Common myeloid progenitor, CD34-positive (primary cell): ENCODE data around the gene NPHP4.

Experiments
- CTCF ChIA-PET: fragments of 350-600 bp; sonication (Branson Sonifier 250); formaldehyde crosslinking; loops from one replicate; lab custom pipeline; 2021; ENCODE audit warnings: antibody characterized with exemption; lab: Charles Lee
- POLR2A ChIA-PET: fragments of 350-600 bp; sonication (Branson Sonifier 250); formaldehyde crosslinking; loops from one replicate; lab custom pipeline; 2021; ENCODE audit warnings: antibody characterized with exemption; lab: Charles Lee
- DNase-seq, 3 donors: peaks; one replicate each; pipeline versions ENCODE4 v3.0.0 to v3.0.0-alpha.2; 2013
- H3K27ac ChIP-seq, 2 experiments: 1 replicate in 1 of 2; 2 replicates in 1 of 2; pipeline ENCODE4 v1.7.0; 2013; ENCODE audit warnings: inconsistent platforms in 2 of 2, low read length in 2 of 2, mild to moderate bottlenecking in 2 of 2, low read depth in 1 of 2, moderate library complexity in 1 of 2; ENCODE audit not compliant: severe bottlenecking in 2 of 2, insufficient read depth in 1 of 2, poor library complexity in 1 of 2
- H3K27me3 ChIP-seq, 5 experiments: replicated peaks in 2 of 5; 1 replicate in 3 of 5; 2 replicates in 2 of 5; pipeline versions ENCODE4 v1.6.1 to v1.7.0; 2013; ENCODE audit warnings: low read length in 4 of 5, mild to moderate bottlenecking in 2 of 5, moderate library complexity in 2 of 5, inconsistent platforms in 1 of 5; ENCODE audit not compliant: insufficient read depth in 5 of 5, control insufficient read depth in 4 of 5
- H3K36me3 ChIP-seq, 4 experiments: 1 replicate in 2 of 4; 2 replicates in 2 of 4; pipeline versions ENCODE4 v1.6.1 to v1.7.0; 2013; ENCODE audit warnings: low read length in 3 of 4, control low read depth in 1 of 4, mild to moderate bottlenecking in 1 of 4; ENCODE audit not compliant: control insufficient read depth in 4 of 4, insufficient read depth in 4 of 4
- H3K4me1 ChIP-seq, 4 experiments: 1 replicate in 3 of 4; 2 replicates in 1 of 4; pipeline versions ENCODE4 v1.6.1 to v1.7.1; 2013; ENCODE audit warnings: low read length in 3 of 4, mild to moderate bottlenecking in 3 of 4, control low read depth in 1 of 4, inconsistent platforms in 1 of 4, moderate library complexity in 1 of 4; ENCODE audit not compliant: control insufficient read depth in 4 of 4, insufficient read depth in 4 of 4; ENCODE audit errors: control extremely low read depth in 1 of 4
- H3K4me3 ChIP-seq, 7 experiments: 1 replicate in 4 of 7; 2 replicates in 3 of 7; pipeline versions ENCODE4 v1.5.1 to v1.7.0; 2013; ENCODE audit warnings: mild to moderate bottlenecking in 7 of 7, low read length in 6 of 7, moderate library complexity in 6 of 7, inconsistent platforms in 2 of 7, low read depth in 2 of 7, control low read depth in 1 of 7; ENCODE audit not compliant: insufficient read depth in 4 of 7, control insufficient read depth in 1 of 7; ENCODE audit errors: extremely low read depth in 1 of 7
- H3K9me3 ChIP-seq, 5 experiments: 1 replicate in 4 of 5; 2 replicates in 1 of 5; pipeline versions ENCODE4 v1.6.1 to v1.7.1; 2013; ENCODE audit warnings: low read length in 4 of 5, mild to moderate bottlenecking in 2 of 5, inconsistent platforms in 1 of 5, low read depth in 1 of 5, moderate library complexity in 1 of 5; ENCODE audit not compliant: control insufficient read depth in 4 of 5, insufficient read depth in 2 of 5; ENCODE audit errors: control extremely low read depth in 1 of 5
- WGBS: methylation state at CpG from one replicate; pipeline ENCODE4 v1.1.5; 2013; ENCODE audit not compliant: insufficient coverage; 5-methylcytosine and 5-hydroxymethylcytosine counted together

The NPHP4 gene

DNA sequence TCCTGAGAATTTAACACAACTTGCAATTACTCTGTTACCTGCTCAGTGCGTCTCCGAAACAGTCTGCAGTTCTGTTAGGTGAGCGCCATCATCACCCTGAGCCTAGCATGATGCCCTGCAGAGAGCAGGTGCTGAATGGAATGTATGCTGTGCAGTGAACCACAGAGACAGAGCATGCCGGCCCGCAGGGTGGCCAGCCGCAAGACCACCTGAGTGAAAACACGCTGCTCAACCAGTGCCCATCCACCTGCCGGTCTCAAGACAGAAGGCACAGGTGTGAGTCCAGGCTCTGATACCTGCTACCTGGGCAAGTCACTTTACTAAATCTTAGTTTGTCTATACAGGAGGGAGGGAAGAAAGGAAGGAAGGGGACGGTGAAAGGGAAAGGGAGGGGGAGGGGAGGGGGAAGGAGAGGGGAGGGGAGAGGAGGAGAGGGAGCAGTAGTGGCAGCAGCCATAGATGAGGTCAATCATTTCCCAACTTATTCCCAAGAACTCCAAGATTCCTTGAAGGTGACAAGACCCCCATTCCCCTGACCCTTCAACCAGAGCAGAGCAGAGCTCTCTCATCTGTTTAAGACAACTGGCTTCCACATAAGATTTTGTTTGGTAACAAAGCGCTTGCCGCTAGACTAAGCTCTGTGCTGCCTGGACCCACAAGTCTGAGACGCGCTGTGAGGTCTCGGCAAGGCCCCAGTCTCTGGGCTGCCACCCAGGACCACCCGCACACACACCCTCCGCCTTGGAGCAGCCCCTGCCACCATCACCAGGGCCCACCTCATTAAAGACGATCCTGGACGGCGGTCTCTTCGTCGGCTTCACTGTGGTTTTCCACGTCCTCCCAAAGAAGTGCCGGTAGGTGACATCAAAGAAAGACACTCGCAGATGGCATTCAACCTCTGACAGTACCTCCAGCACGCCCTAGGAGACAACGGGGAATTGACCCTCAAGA lies 14.5 kb downstream of the NPHP4 start:
- peaks cover 0 to 13% (median 5%) of the 10 kb centered on the region in 4 experiments for H3K4me1 ChIP-seq
- H3K36me3 ChIP-seq = peaks cover 0 to 9% (median 3%) of the 10 kb centered on the region in 4 experiments
- H3K4me3 ChIP-seq = no peak overlapping the region
- H3K27me3 ChIP-seq = no peaks in the 10 kb centered on the region
- H3K9me3 ChIP-seq = no peaks in the 10 kb centered on the region
- no peak overlapping the region for H3K27ac ChIP-seq
- 90% methylated on average over 25 of the region's 26 CpGs for WGBS
- ChIA-PET CTCF (interaction anchor here (1.3 to 3.4 kb wide), 2 partner anchors 464 to 468 kb away, joined by 4 to 19 read pairs; no protein-coding TSS in a partner anchor), POLR2A (no interaction called here)
- DNase-seq = peak in 2 of 3 donors; percentile 38 to 59

- Histone ChIP-seq H3K36me3 (peaks cover 0 to 9% (median 3%) of the 10 kb centered on the region in 4 experiments), H3K27ac (no peak overlapping the region), H3K9me3 (no peaks in the 10 kb centered on the region), H3K27me3 (no peaks in the 10 kb centered on the region), H3K4me3 (no peak overlapping the region), H3K4me1 (peaks cover 0 to 13% (median 5%) of the 10 kb centered on the region in 4 experiments)
- no peak for DNase-seq
- WGBS = 93% methylated on average over 22 of the region's 25 CpGs
- ChIA-PET POLR2A (no interaction called here), CTCF (interaction anchor here (0.8 to 3.4 kb wide), 4 partner anchors 17 to 467 kb away, joined by 3 to 19 read pairs (median 4); no protein-coding TSS in a partner anchor)
Measured at GRCh38 chr1:5976726-5977493, 15.3 kb downstream of the NPHP4 start.

DNA sequence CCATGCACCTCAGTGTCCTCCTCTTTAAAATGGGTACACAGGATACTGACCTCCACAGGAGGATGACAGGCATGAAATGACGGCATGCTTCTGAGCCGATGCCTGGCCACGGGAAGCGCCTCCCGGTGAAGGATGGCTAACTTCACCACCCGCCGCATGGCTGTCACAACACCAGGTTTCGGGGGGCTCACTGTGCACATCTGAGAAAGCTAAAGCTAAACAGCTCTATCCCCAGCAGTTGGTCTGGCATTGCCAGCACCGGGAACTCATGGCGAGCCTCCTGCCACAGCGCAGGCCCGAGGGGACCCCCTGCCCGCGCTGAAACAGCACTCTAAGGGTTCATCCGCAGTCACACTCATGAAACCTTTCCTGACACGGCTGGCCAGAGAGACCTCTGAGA lies 16.0 kb downstream of the NPHP4 start:
- H3K4me1 ChIP-seq = peaks cover 0 to 13% (median 5%) of the 10 kb centered on the region in 4 experiments
- POLR2A ChIA-PET = no interaction called here
- no peak overlapping the region for H3K4me3 ChIP-seq

GRCh38 chr1:5975133-5975880 lies 16.9 kb downstream of the NPHP4 start:
- Histone ChIP-seq H3K27ac (no peak overlapping the region), H3K4me3 (no peak overlapping the region), H3K4me1 (peaks cover 0 to 5% (median under 1%) of the 10 kb centered on the region in 4 experiments), H3K9me3 (no peaks in the 10 kb centered on the region), H3K27me3 (no peaks in the 10 kb centered on the region), H3K36me3 (peaks cover 0 to 9% (median 3%) of the 10 kb centered on the region in 4 experiments)
- 59% methylated on average over 12 of the region's 17 CpGs for WGBS
- CTCF ChIA-PET = interaction anchor here (0.6 to 3.4 kb wide), 7 partner anchors 53 to 465 kb away, joined by 3 to 19 read pairs (median 3); no protein-coding TSS in a partner anchor
- POLR2A ChIA-PET = no interaction called here
- peak; percentile 57 to 84 (median 81) for DNase-seq

More for the DNA sequence above, 16.0 kb downstream of the NPHP4 start:
- H3K36me3 ChIP-seq = peaks cover 0 to 9% (median 3%) of the 10 kb centered on the region in 4 experiments
- no peak for DNase-seq
- H3K9me3 ChIP-seq = no peaks in the 10 kb centered on the region
- CTCF ChIA-PET = interaction anchor here (0.8 to 3.4 kb wide), 4 partner anchors 16 to 466 kb away, joined by 3 to 19 read pairs (median 4); no protein-coding TSS in a partner anchor
- no peak overlapping the region for H3K27ac ChIP-seq
- 98% methylated on average over 16 of the region's 16 CpGs for WGBS
- no peaks in the 10 kb centered on the region for H3K27me3 ChIP-seq

DNA sequence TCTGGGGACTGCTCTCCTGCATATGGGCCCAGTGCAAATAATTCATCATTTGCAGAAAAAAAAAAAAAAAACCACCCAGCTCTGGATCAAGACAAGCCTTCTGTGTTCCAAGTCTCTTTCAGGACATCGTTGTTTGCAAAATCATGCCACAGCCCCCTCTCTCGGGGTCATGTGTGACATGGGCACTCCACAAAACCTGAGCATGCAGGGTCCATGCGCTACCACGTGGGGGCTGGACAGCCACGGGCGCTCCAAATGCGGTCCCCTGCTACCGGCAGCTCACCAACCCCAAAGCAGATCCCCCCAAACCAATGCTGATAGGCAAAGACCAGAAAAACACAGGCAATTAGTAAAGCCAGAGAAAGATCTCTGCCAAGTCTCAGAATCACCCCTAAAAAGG lies 17.6 kb downstream of the NPHP4 start:
- WGBS = 98% methylated on average over 8 of the region's 8 CpGs
- Histone ChIP-seq H3K36me3 (peaks cover 0 to 9% (median 3%) of the 10 kb centered on the region in 4 experiments), H3K4me3 (no peak overlapping the region), H3K4me1 (peaks cover 0 to 4% (median 0%) of the 10 kb centered on the region in 4 experiments), H3K27me3 (no peaks in the 10 kb centered on the region), H3K9me3 (no peaks in the 10 kb centered on the region), H3K27ac (no peak overlapping the region)
- POLR2A ChIA-PET = no interaction called here
- CTCF ChIA-PET = interaction anchor here (0.8 to 3.4 kb wide), 5 partner anchors 58 to 465 kb away, joined by 3 to 19 read pairs (median 3); no protein-coding TSS in a partner anchor
- DNase-seq = no peak

DNA sequence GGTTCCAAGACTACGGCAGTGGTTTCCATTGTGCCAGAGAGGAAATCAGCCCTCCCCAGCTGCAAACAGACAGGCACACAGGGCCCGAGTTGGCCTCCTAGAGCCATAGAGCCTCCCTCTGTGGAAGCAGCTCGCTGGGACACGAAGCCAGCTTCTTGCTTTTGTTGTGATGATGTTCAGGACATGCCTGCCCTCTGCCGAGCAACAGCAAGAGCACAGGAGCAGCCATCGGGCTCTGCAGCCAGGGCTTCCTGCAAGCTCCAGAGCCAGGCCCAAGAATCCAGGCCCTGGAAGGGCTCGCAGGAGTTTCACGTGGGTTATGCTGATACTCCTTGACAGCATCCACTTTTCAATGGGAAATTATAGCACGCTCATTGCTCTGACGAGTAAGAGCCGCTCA lies 18.5 kb downstream of the NPHP4 start:
- H3K27me3 ChIP-seq = no peaks in the 10 kb centered on the region
- no peak for DNase-seq
- H3K4me1 ChIP-seq = peaks cover 0 to 4% (median 0%) of the 10 kb centered on the region in 4 experiments
- WGBS = 88% methylated on average over 9 of the region's 11 CpGs
- H3K4me3 ChIP-seq = no peak overlapping the region
- no peaks in the 10 kb centered on the region for H3K9me3 ChIP-seq
- ChIA-PET CTCF (interaction anchor here (2.3 kb wide), 1 partner anchor 464 kb away, joined by 9 read pairs; no protein-coding TSS in a partner anchor), POLR2A (no interaction called here)
- no peak overlapping the region for H3K27ac ChIP-seq
- peaks cover 0 to 9% (median 3%) of the 10 kb centered on the region in 4 experiments for H3K36me3 ChIP-seq
